GM12874 (cell line): ENCODE results near the gene CDK5RAP2.

Source experiments
- CTCF ChIP-seq: IDR thresholded peaks from 2 replicates; pipeline ENCODE4 v1.5.1; 2011; ENCODE audit warnings: low read depth, mild to moderate bottlenecking, control low read depth, low read length, moderate library complexity; ENCODE audit not compliant: insufficient read depth

The CDK5RAP2 gene

GRCh38 chr9:120579139-120580050 lies 572 bp downstream of the CDK5RAP2 start:
- TF ChIP-seq CTCF: no peak

GRCh38 chr9:120574473-120574872 lies 5.5 kb downstream of the CDK5RAP2 start:
- TF ChIP-seq CTCF: no peak

GRCh38 chr9:120572472-120572871 lies 7.5 kb downstream of the CDK5RAP2 start:
- no peak for TF ChIP-seq CTCF

- no peak for TF ChIP-seq CTCF
These were observed 8.3 kb downstream of the CDK5RAP2 start for GRCh38 chr9:120571443-120572257.

- no peak for TF ChIP-seq CTCF
These were observed 9.7 kb downstream of the CDK5RAP2 start for GRCh38 chr9:120570296-120570695.

GRCh38 chr9:120569556-120569955 lies 10.4 kb downstream of the CDK5RAP2 start:
- no peak for TF ChIP-seq CTCF

- no peak for TF ChIP-seq CTCF
These were observed 11.2 kb downstream of the CDK5RAP2 start for GRCh38 chr9:120568816-120569215.
